GM10847 (cell line): ENCODE data around the gene NME8.

Experiments used
- POLR2A ChIP-seq: IDR thresholded peaks from 2 replicates; pipeline ENCODE4 v1.6.1; 2011; ENCODE audit not compliant: insufficient read length; ENCODE audit errors: extremely low read depth

The NME8 gene

GRCh38 chr7:37853468-37853867 lies 5.1 kb downstream of the NME8 start:
- no peak for TF ChIP-seq POLR2A

DNA sequence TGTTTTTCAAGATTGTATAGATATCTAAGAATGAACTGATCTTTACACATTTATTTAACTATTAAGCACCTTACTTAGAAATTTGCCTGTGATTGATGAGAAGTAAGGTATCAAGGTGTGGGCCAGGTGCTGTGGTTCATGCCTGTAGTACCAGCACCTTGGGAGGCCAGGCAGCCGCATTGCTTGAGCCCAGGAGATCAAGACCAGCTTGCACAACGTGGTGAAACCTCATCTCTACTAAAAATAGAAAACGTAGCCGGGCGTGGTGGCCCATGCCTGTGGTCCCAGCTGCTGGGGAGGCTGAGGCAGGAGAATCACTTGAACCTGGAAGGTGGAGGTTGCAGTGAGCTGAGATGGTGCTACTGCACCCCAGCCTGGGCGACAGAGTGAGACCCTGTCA lies 33.7 kb downstream of the NME8 start:
- no peak for TF ChIP-seq POLR2A

GRCh38 chr7:37893359-37893758 lies 45.0 kb downstream of the NME8 start:
- no peak for TF ChIP-seq POLR2A

- TF ChIP-seq POLR2A = no peak
Observed at GRCh38 chr7:37894671-37895070, 46.3 kb downstream of the NME8 start.

DNA sequence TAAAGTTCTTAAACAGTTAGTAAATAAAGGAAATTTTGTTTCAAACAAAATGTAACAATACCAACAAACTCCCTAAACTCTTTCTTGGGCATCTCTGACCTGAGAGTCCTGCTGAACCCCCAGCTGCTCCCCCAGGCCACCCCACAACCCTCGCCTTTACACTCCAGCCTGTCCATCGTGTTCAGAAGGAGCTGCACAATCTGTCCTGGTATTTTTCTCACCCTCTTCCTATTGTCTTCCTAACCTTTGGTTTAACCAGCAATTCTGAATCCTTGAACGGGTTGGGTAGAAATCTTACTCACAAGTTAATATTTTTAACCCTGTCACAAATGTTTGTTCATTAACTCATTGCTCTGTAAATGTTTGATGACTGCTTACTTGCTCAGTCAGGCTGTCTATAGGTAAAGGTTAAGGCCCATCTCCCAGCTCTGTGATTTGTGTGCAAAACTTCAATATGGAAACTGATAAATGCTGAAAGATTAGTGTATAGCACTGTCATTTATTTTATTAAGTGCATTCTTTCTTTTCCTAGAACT lies 51.4 kb downstream of the NME8 start:
- TF ChIP-seq POLR2A = no peak

DNA sequence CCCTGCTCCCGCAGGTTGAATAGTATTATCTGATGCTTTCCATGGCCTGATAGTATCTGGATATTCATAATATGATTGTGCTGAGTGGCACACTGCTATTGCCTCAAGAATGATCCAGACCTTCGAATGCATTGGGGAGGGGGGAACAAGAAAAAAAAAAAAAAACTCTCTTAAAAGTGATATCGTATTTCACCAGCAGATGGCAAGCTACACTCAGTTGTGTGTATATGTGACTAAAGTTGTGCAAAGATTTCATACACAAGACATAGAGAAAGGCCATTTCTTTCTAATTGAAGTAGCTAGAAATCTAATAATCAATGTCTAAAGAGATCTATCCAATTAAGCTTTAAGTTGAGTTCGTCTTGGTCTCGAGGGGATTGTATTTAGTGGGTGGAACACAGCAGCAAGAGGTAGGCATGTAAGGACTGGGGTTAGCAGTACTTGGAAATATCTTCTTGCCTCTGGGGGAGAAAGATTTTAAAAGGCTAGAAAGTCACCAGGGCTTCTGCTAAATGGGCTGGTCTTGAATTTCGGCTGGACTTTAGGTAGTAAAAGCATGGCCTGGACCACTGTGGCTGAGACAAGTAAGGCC lies 52.9 kb downstream of the NME8 start:
- no peak for TF ChIP-seq POLR2A

- TF ChIP-seq POLR2A = no peak
Observed at GRCh38 chr7:37901890-37902524, 53.6 kb downstream of the NME8 start.

- no peak for TF ChIP-seq POLR2A
Observed at GRCh38 chr7:37908221-37908788, 59.9 kb downstream of the NME8 start.

DNA sequence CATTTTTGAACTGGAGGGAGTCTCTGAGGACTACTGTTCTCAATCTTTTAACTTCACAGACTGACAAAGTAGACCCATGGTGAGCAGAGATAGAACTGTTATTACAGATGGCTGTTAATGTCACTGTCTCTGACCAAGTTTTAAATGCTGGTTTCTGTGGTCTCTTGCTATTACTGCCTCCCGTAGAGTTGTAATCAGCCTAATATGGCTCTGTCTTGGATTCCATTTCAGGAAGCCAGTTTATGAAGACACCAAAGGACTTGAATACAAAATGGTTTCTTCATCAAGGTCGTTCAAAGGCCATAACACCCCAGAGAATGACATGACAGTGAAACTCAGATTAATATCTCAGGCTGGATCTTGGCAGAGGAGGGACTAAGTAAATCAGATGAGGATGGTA lies 64.4 kb downstream of the NME8 start:
- TF ChIP-seq POLR2A = no peak

GRCh38 chr7:37915438-37915837 lies 67.0 kb downstream of the NME8 start:
- TF ChIP-seq POLR2A = no peak

GRCh38 chr7:37916017-37916672 lies 67.7 kb downstream of the NME8 start:
- TF ChIP-seq POLR2A = no peak

GRCh38 chr7:37916673-37917660 lies 68.6 kb downstream of the NME8 start, which contains the start of gene SFRP4:
SFRP4 (minus strand) TSS chr7:37916817; CDS start chr7:37916537, 280 bp downstream.
- TF ChIP-seq POLR2A = no peak

DNA sequence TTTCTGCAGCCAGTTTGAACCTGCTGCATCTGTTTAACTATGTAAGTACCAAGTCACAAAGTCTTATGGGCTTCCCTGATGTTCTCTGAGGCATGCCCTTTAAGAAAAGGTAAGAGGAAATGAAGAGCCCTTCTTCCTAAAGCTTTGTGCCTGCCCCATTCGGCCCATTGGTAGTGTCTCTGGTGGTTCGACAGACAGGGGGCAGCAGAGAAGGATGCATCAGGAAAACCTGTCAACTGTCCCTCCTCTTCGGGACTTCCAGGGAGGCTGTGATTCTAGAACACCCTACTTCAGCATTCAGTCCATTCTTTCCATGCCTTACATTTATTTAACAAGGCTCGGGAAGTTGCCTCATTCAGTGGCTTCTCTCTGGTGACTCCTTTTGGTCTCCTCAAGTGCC lies 70.1 kb downstream of the NME8 start:
- no peak for TF ChIP-seq POLR2A

GRCh38 chr7:37920305-37920848 lies 72.0 kb downstream of the NME8 start, which contains the start of gene EPDR1:
EPDR1 (plus strand) TSS chr7:37920640; CDS start chr7:37920940, 300 bp downstream.
- TF ChIP-seq POLR2A = peak; percentile 41
